GM06990 (cell line): ENCODE results near the gene S100B.
"Not testable (repeated sequence)": the region's sequence is repeated elsewhere in the genome, so short reads cannot be mapped to it uniquely, and the experiment has no call there.

Experiments used
- DNase-seq: peaks from one replicate; pipeline ENCODE4 v3.0.0-alpha.2; 2011; ENCODE audit not compliant: insufficient read length; ENCODE audit errors: extremely low read depth
- H3K27me3 ChIP-seq: replicated peaks from 2 replicates; pipeline ENCODE4 v1.6.0; 2011; ENCODE audit warnings: low read length; ENCODE audit not compliant: control insufficient read depth, insufficient read depth
- H3K36me3 ChIP-seq: 2 replicates; pipeline ENCODE4 v1.5.1; 2011; ENCODE audit warnings: low read length; ENCODE audit not compliant: control insufficient read depth, insufficient read depth
- H3K4me3 ChIP-seq: replicated peaks from 2 replicates; pipeline ENCODE4 v1.5.1; 2011; ENCODE audit warnings: low read depth, mild to moderate bottlenecking, control low read depth, low read length
- CTCF ChIP-seq: IDR thresholded peaks from 2 replicates; pipeline ENCODE4 v1.5.1; 2011; ENCODE audit warnings: low read length, control low read depth, mild to moderate bottlenecking, inconsistent platforms; ENCODE audit not compliant: insufficient read depth, poor library complexity, severe bottlenecking

The S100B gene

GRCh38 chr21:46634427-46634826 lies 29.5 kb upstream of the S100B start:
- Histone ChIP-seq H3K4me3 (no peak overlapping the region), H3K36me3 (no peaks in the 10 kb centered on the region), H3K27me3 (no peaks in the 10 kb centered on the region)
- DNase-seq: no peak
- TF ChIP-seq CTCF: no peak

GRCh38 chr21:46633566-46633965 lies 28.7 kb upstream of the S100B start:
- Histone ChIP-seq H3K4me3 (no peak overlapping the region), H3K36me3 (no peaks in the 10 kb centered on the region), H3K27me3 (peaks cover 1% of the 10 kb centered on the region)
- TF ChIP-seq CTCF: no peak
- DNase-seq: no peak

- DNase-seq, H3K27me3 ChIP-seq, H3K36me3 ChIP-seq, H3K4me3 ChIP-seq: not testable (repeated sequence)
Observed at GRCh38 chr21:46630915-46631314, 26.0 kb upstream of the S100B start.

- no peak for DNase-seq
- no peak for TF ChIP-seq CTCF
- H3K36me3 ChIP-seq: no peaks in the 10 kb centered on the region
- H3K27me3 ChIP-seq: peaks cover 1% of the 10 kb centered on the region
- H3K4me3 ChIP-seq: no peak overlapping the region
Observed at GRCh38 chr21:46628868-46629267, 24.0 kb upstream of the S100B start.

GRCh38 chr21:46627726-46628125 lies 22.8 kb upstream of the S100B start:
- Histone ChIP-seq H3K4me3 (no peak overlapping the region), H3K27me3 (peaks cover 1% of the 10 kb centered on the region), H3K36me3 (no peaks in the 10 kb centered on the region)
- no peak for DNase-seq
- no peak for TF ChIP-seq CTCF

GRCh38 chr21:46626975-46627501 lies 22.2 kb upstream of the S100B start:
- H3K36me3 ChIP-seq: no peaks in the 10 kb centered on the region
- no peak for TF ChIP-seq CTCF
- no peak for DNase-seq
- peaks cover 1% of the 10 kb centered on the region for H3K27me3 ChIP-seq
- H3K4me3 ChIP-seq: no peak overlapping the region
